ENCODE measurements around the gene TGFBI. TPM values are rescaled to one million over a fixed set of nuclear protein-coding genes. Genes with fewer than 3 reads are reported as not detected.
A peak's percentile ranks its signal among the peaks of the same experiment; 100 is the strongest.

TGFBI gene
- total RNA-seq, 1 donor from 2014 or later = 47.6 TPM

DNA sequence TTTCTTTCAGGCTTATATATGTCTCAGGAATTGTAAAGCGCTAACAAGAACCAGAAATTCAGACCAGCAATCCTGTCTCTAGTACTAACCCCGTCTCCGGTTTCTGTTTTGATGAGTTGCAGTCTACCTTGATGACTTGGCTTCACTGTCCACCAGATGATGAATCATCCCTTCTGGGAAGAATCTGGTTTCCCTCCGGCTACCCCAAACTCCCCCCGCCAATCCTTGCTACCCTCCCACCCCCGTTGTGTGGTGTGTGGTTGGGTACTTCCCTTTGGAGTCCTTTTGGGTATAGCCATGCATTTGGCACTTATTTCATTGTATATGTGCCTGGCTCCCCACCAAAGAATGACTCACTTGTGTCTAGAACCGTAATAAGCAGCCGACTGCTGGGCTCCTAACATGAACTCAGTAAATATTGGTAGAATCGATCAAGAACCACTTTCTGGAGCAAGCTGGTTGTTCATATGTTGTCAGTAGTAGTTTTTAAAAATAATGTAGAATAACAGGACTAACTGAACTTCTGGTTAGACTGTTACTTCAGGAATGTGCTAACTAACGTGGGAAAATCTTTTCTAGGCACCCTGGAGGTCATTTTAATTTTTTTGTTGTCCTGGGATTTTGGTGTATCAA, 8.3 kb upstream of the TGFBI start:
- intact Hi-C loops (cut with micrococcal nuclease) = no loop called here
- ATAC-seq (no peak), DNase-seq (no peak)

DNA sequence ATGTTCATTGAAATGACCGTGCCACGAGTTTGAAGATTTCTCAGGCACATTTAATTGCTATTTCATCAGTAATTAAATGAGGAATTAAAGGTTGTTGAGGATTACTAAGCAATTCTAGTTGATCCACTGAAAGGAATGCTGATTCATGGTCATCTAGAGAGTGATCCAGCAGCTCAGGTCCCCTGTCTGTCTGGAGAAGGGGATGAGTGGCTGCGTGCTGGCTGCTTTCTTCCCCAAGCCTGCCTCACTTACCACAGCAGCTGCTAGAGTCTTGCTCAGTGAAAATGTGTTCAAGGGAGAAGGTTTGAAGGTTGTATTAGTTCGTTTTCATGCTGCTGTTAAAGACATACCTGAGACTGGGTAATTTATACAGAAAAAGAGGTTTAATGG, 7.8 kb upstream of the TGFBI start:
- ATAC-seq = no peak
- no peak for DNase-seq
- intact Hi-C loops (cut with micrococcal nuclease) = no loop called here

DNA sequence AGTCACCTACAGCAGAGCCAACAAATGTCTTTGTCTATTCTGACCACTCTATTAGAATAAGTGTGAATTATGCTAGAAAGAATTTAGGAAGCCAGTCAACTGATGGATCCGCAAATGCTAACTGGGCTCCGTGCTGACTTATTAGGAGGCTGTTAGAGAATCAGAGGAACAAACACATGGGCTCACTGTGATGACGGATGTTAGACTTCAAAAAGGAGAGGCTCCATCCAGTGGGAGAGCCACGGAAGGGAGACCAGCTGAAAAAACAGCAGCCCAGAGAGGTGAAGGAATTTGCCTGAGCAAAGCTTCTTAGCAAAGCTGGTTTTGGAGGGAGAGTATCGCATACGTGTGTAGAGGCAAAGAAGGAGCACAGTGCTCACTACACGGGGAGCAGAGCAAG, 5.8 kb upstream of the TGFBI start:
- intact Hi-C loops (cut with micrococcal nuclease) = no loop called here
- ATAC-seq = no peak
- no peak for DNase-seq

DNA sequence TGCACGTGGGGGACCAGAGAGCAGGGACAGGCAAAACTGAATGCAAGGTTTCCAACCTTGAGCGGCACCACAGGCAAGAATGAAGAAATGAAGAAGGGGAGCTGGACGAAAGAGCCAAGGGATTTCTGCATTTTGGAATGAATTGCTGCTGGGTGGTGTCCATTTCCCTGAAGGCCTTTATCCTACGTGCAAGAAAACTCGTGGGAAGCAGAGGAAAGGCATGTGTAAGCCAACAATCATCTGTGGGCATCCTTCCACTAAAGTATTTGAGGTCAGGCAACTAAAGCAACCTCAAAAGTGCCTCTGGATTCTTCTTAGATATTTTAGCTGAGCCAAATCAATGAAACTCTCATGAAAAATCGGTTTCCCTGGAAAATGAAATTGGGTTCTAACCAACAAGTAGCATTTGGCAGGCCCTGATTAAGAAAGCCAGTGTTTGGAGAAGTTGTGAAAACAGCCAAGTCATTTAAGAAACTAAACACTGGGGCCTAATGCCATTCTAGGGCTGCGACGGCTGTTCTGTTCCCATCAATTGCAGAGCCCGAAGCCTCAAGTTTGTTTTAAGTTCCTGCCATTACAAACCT, 4.7 kb upstream of the TGFBI start:
- intact Hi-C loops (cut with micrococcal nuclease) = no loop called here
- DNase-seq (no peak), ATAC-seq (no peak)

DNA sequence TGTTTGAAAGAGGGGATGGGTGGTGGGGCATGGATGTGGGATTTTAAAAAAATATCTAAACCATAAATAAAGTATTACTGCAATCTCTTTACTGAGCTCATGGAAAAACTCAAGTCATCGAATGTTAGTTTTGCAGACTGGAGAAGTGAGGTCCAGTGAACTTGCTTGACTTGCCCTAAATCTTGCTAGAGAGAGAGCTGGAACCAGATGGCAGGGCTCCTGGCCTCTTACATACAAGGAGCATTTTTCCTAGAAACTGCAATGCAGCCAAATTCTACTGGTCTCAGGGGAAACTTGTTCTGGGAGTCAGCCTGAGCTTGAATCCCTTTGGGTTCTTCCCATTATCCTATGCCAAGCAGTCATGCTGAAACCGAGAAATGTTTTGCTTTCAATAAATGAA, 2.9 kb upstream of the TGFBI start:
- DNase-seq (peak; percentile 48), ATAC-seq (peak; percentile 44)
- intact Hi-C loops (cut with micrococcal nuclease) = no loop called here

DNA sequence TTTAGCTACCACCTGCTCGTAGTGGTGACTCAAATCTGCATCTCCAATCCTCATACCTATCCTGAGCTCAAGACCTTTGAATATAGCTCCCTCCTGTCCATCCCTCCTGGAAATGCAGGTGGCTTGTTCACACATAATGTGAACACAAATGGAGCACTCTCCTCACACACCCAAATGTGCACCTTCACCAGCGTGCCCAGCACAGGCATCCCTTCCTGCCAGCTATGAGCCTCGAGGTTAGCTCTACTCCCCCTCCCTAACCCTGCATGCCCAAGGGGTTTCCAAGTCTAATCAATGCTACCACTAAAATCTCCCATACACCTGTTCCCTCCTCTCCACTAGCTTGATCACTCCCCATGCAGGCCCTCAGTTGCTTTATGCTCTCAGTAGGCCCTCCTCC, 2.2 kb upstream of the TGFBI start:
- intact Hi-C loops (cut with micrococcal nuclease) = no loop called here
- DNase-seq (no peak), ATAC-seq (no peak)

DNA sequence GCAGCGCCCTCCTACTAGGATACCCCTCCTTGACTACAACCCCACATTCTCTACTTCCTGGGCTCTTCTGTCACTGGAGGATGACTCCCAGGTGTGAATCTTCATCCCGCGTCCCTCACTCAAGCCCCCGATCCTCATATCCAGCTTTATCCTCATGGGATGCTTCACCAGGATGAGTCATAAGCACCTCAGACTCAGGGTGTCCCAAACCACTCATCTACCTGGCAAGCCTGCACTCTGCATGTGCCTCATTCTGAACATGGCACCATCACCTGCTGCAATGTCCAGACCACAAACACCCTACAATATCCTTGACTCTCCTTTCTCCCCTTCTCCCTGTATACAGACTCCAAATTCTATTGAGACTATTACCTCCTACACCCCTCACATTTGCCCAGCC, 1.5 kb upstream of the TGFBI start:
- no peak for ATAC-seq
- DNase-seq = no peak
- intact Hi-C loops (cut with micrococcal nuclease) = no loop called here

DNA sequence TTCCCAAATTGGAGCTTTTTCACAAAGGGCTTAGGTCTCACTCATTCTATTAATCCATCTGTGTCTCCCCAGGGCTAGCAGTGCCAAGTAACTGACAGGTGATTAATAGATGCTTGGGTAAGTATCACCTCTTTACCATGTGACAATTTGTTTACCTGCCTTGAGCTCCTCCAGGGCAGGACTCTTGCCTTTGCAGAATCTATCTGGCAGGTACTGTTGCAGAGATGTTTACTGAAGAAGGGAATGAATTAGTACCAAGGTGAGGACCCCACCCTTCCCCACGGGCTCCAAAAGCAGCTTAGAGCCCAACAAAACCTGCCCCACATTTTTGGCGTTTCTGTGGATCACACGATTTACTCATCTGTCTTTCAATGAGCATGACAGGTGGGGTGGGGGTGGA, 698 bp upstream of the TGFBI start:
- DNase-seq = no peak
- intact Hi-C loops (cut with micrococcal nuclease) = no loop called here
- no peak for ATAC-seq

DNA sequence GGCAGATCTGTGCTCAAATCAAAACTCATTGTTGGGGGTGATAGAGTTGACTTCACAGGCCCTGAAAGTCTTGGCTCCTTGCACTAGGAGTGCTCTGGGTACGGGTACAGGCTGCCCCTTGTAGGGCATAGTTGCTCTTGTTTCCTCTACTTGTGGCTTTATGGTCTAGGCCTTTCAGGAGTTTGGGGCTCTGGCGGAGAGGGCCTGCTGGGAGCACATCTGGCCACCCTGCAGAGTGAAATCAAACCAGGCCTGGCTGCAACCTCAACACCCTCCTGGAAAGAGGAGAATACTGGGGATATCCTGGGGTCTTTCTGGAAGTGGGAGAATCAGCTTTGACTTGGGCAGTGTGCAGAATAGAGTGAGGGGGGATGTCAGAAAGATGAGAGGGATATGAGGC, 1.5 kb downstream of the TGFBI start:
- no peak for DNase-seq
- intact Hi-C loops (cut with micrococcal nuclease) = no loop called here
- ATAC-seq = no peak

DNA sequence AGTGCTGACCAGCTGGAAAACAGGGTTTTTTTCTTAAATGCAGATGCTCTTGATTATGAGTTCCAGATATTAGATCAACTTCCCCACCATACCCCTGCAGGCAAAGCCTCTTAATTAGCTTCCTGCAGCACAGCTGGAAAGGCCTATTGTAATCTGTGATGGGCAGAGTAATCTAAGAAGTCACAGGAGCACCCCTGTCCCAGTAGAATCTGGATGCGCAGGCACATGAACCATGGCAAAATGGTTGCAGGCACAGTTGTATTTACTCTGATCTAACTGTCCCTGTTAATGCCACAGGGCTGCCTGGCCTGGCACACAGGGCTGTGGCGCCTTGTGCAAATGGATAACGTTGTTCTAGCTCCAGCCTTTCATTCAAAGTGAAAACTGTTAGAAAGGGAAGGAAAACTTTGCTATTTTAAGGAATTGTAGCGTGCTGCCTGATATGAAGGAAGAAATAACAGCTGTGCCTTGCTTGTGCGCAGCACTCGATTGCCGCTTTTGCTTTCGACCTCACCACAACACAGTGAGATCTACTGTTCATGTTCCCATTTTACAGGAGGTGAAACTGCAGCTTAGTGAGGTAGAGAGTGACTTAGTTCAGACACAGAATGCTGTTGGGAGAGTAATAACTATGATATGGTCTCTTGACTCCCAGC, 2.3 kb downstream of the TGFBI start:
- ATAC-seq (peak; percentile 10), DNase-seq (peak; percentile 36)
- intact Hi-C loops (cut with micrococcal nuclease) = no loop called here

DNA sequence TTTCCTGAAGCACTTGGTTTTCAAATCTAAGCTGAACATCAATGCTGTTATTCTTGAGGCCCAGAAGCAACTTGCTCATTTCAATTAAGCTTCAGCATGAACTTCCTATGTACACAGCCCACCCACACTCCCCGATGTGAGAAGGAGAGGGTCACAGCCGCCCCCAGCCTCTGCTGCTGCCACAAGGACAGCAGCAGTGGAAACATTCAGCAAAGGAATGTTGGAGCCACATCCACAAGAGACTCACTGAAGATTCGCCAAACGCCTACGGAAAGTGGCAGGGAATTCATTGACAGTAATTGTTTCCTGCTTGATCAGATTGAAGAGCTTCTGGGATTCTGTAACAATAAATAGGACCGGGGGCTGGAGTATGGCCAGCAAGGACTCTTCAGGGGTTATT, 2.9 kb downstream of the TGFBI start:
- DNase-seq (no peak), ATAC-seq (no peak)
- intact Hi-C loops (cut with micrococcal nuclease) = no loop called here

DNA sequence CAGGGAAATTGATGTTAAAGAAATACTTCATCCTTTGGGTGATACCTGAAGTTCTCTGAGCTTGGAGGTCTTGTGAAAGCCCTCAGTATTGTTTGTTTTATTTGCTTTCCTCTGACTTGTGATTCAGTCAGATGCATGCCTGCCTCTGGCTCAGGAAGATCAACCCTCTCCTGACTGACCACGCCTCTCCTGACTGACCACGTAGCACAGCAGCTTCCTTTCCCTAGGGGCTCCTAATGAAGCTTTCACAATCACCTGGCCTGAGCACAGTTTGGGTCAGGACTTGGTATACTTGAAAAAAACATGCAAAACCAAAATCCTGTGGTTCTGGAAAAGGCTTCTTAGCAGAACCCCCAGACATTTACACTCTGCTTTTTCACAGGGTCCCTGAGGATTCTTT, 3.8 kb downstream of the TGFBI start:
- intact Hi-C loops (cut with micrococcal nuclease) = no loop called here
- no peak for ATAC-seq
- DNase-seq = no peak

DNA sequence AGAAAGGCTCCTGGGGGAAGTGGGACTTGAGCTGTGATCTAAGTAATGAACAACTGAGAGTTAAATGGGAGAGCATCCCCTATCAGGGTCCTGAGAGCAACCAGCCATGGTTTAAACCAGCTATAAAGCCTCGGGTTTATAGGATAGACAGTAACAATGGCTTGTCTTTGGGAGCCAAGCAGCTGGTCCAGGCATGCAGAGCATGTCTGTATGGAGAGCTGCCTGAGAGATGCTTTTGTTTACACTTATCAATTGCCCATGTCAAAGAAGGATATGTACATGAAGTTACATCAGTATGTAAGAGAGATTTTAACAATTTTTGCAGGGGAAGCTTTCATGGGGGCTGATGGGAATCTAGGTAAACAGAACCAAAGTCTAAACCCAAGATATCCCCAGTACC, 4.4 kb downstream of the TGFBI start:
- ATAC-seq = no peak
- DNase-seq = no peak
- intact Hi-C loops (cut with micrococcal nuclease) = no loop called here

DNA sequence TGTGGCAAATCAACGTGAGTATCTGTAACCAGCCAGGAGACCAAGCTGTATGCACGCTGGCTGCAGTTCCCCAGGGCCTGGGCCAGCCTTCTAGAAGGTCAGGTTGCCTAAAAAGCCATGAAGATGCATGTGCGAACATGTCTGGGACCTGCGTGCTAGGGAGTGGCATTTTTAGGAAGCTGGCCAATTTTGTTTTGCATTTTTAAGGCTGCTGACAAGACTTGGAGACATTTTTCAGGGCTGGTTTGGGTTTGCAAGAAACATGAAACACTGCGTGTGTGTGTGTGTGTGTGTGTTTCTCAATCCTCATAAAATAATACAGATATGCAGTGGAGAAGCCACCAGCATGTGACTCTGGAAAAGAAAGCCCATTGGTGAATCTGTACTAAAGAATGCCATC, 5.1 kb downstream of the TGFBI start:
- DNase-seq (no peak), ATAC-seq (no peak)
- intact Hi-C loops (cut with micrococcal nuclease) = no loop called here

DNA sequence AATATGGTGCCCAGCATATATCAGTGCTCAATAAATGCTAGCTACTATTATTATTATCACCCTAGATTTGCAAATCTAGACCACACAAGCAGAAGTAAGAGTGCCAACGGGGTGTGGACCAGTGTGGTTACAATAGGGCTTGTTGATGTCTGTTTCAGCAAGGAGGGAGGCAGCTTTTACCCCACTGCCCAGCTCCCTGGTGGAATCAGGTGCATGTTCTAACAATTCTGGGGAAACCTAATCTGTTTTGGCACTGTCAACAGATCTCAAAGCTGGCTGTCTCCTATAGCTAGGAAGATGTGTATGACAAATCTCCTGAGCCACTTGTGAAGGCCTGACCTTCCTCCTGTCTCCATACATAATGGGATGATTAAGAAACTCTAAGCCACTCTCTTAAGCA, 5.7 kb downstream of the TGFBI start:
- no peak for DNase-seq
- intact Hi-C loops (cut with micrococcal nuclease) = no loop called here
- no peak for ATAC-seq

DNA sequence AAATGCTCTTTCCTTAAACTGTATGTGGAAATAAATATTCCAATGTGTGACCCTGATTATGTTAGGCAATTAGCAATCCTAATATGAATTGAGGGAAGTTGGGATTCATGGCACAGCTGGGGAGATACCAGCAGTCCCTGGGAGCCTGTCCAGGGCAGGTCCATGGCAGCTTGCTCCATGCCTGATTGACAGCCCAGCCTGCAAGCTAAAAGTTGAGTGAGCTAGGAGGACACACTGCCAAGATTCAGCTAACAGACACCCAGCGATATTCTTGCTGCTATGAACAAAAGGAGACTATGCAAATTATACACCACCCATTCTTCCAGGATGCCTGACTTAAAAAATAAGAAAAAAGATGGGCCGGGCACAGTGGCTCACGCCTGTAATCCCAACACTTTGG, 6.2 kb downstream of the TGFBI start:
- DNase-seq = peak; percentile 71
- ATAC-seq = peak; percentile 81
- intact Hi-C loops (cut with micrococcal nuclease) = no loop called here

DNA sequence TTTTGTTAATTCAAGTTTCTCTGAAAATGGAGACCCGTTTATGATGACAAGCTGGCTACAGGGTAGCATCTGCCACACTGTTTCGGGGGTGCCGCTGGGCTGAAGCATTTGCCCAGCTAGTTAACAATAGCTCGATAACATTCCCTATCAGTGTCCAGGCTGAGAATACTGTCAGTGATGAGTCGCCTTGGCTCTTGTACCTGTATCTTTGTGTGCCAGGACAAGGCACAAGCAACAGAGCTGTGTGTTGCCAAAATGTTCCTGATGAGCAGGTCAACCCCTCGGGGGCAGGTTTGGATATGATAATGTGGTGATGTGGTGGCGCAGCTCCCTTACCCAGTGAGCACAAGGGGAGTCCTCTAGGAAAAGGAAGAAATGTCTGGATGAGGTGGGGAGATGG, 7.0 kb downstream of the TGFBI start:
- intact Hi-C loops (cut with micrococcal nuclease) = no loop called here
- DNase-seq (no peak), ATAC-seq (no peak)

DNA sequence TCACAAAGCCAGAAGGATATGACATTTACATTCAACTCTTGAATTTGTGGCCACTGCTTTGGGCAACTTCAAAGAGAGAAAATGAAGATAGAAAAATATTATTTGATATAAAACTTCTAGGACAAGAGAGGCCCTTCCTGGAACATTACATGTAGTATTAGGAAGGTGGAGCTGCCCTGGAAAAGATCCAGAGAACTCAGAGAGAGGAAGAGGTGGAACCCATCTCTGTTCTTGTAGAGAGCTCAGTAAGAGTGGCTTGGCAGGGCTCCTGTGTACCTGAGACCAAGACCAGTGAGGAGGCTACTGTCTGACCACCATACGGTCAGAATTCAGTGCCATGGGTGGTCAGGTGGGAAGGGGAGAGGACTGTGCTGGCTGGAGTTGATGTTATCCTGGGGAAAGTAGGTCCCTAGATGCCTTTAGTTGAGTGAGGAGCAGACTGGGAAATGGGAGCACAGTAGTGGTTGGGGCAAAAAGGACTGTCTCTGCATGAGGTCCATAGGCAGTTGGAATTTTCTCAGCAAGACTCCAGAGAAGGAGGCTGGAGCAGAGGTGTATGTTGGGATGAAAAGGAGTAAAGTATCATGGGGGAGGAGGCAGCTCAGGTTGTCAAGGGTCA, 7.6 kb downstream of the TGFBI start:
- ATAC-seq (peak; percentile 22), DNase-seq (no peak)
- intact Hi-C loops (cut with micrococcal nuclease) = no loop called here

DNA sequence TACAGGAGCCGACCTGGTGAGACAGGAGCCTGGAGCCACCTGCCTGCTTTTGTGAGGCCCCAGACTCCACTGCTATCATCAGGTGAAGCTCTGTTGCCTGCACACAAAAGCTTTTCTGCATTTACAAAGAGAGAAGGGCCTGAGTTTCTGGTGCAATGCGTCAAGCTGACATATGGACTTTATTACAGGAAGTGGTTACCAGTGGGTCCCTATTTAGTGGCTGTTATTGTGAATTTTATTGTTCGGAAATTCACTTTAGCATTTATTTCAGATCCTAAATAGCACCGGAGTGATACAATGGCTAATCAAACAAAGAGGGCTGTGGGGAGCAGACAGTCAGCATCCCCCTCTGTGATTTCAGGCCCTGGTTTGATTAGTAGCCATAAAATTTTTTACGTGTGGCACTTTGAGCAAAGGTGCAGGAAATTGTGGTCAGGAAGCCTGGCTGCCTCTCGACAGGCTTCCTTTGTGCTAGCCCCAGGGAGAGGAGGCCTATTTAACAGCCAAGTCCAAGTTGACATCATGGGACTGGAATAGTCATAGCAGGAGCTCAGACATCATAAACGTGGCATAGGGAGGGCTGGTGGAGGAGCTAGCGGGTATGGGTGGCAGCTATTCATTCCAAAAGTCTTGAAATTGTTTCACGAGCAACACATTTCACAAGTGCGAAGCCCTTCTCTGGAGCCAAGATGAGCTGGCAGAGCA, 8.4 kb downstream of the TGFBI start:
- intact Hi-C loops (cut with micrococcal nuclease) = no loop called here
- DNase-seq (no peak), ATAC-seq (peak; percentile 92)

DNA sequence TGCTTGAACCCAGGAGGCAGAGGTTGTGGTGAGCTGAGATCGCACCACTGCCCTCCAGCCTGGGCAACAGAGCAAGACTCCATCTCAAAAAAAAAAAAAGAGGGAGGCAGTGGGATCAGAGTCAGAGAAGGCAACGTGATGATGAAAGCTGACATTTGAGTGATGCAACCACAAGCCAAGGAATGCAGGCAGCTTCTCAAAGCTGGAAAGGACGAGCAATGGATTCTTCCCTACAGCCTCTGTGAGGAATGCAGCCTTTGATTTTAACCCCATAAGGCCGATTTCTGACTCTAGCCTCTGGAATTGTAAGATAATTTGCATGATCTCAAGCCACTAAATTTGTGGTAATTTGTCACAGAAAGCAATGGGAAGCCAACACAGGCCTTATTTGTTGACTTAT, 9.8 kb downstream of the TGFBI start:
- ATAC-seq = no peak
- intact Hi-C loops (cut with micrococcal nuclease) = no loop called here
- DNase-seq = no peak

Data from left ventricle myocardium superior (tissue), 1 donor.